ENCODE results near the gene TBC1D5.
"Not testable (repeated sequence)": the region's sequence is repeated elsewhere in the genome, so short reads cannot be mapped to it uniquely, and the experiment has no call there.

TBC1D5 gene

GRCh38 chr3:17625133-17625532 lies 117.3 kb downstream of the TBC1D5 start:
- Histone ChIP-seq H4K8ac (ENCODE audit: low read length) (no peak overlapping the region), H3K27me3 (ENCODE audit: control insufficient read depth in 1 of 2, insufficient read depth in 1 of 2, low read length in 2 of 2) (no peaks in the 10 kb centered on the region), H3K79me1 (replicated peaks; ENCODE audit: low read length, poor library complexity, severe bottlenecking) (peaks cover 10% of the 10 kb centered on the region), H3K27ac (ENCODE audit: low read length, poor library complexity, severe bottlenecking) (no peak overlapping the region), H3K14ac (ENCODE audit: low read length in 2 of 2) (no peak overlapping the region), H4K91ac (ENCODE audit: low read length) (no peak overlapping the region), H2BK12ac (ENCODE audit: low read length in 2 of 2) (no peak overlapping the region), H2BK5ac (ENCODE audit: low read depth, low read length, poor library complexity, severe bottlenecking) (no peak overlapping the region), H3K18ac (ENCODE audit: low read depth in 1 of 2, low read length in 2 of 2) (no peak overlapping the region), H2AK5ac (ENCODE audit: low read length, severe bottlenecking) (no peak overlapping the region), H3K9ac (ENCODE audit: low read length) (no peak overlapping the region), H3K9me3 (ENCODE audit: control insufficient read depth, low read length) (no peaks in the 10 kb centered on the region), H3K23ac (ENCODE audit: low read length in 2 of 2) (no peak overlapping the region), H2BK15ac (ENCODE audit: low read depth, poor library complexity, severe bottlenecking) (no peak overlapping the region), H3K4me1 (ENCODE audit: control insufficient read depth, insufficient read depth, low read depth, low read length) (no peaks in the 10 kb centered on the region), H3K36me3 (ENCODE audit: control insufficient read depth in 1 of 2, insufficient read depth in 2 of 2, low read depth in 1 of 2, low read length in 2 of 2) (peaks cover 3 to 9% of the 10 kb centered on the region in 2 experiments), H2AFZ (ENCODE audit: low read depth, low read length) (no peak overlapping the region), H2BK120ac (ENCODE audit: low read depth, low read length) (no peak overlapping the region), H3K4me3 (ENCODE audit: insufficient read depth in 1 of 2, low read depth in 1 of 2, low read length in 2 of 2) (no peak overlapping the region), H3K4me2 (ENCODE audit: low read length, poor library complexity, severe bottlenecking) (no peak overlapping the region), H3K4ac (ENCODE audit: low read depth in 1 of 2, low read length in 2 of 2) (no peak overlapping the region)
- WGBS = 100% methylated on average over 1 of the region's 2 CpGs
- no peak for DNase-seq

- H2BK12ac ChIP-seq (ENCODE audit: low read length in 2 of 2) = no peak overlapping the region
- no peaks in the 10 kb centered on the region for H3K4me1 ChIP-seq (ENCODE audit: control insufficient read depth, insufficient read depth, low read depth, low read length)
- DNase-seq = no peak
- H2BK15ac ChIP-seq (ENCODE audit: low read depth, poor library complexity, severe bottlenecking) = no peak overlapping the region
- peaks cover 7 to 13% of the 10 kb centered on the region in 2 experiments for H3K36me3 ChIP-seq (ENCODE audit: control insufficient read depth in 1 of 2, insufficient read depth in 2 of 2, low read depth in 1 of 2, low read length in 2 of 2)
- no peak overlapping the region for H4K8ac ChIP-seq (ENCODE audit: low read length)
- H3K4me2 ChIP-seq (ENCODE audit: low read length, poor library complexity, severe bottlenecking) = no peak overlapping the region
- H3K4ac ChIP-seq (ENCODE audit: low read depth in 1 of 2, low read length in 2 of 2) = no peak overlapping the region
- 95% methylated on average over 2 of the region's 2 CpGs for WGBS
- no peak overlapping the region for H2BK5ac ChIP-seq (ENCODE audit: low read depth, low read length, poor library complexity, severe bottlenecking)
- H3K9me3 ChIP-seq (ENCODE audit: control insufficient read depth, low read length) = no peaks in the 10 kb centered on the region
- no peak overlapping the region for H4K91ac ChIP-seq (ENCODE audit: low read length)
- H3K14ac ChIP-seq (ENCODE audit: low read length in 2 of 2) = no peak overlapping the region
- H3K79me1 ChIP-seq (replicated peaks; ENCODE audit: low read length, poor library complexity, severe bottlenecking) = peaks cover 7% of the 10 kb centered on the region
- H2AFZ ChIP-seq (ENCODE audit: low read depth, low read length) = no peak overlapping the region
- no peak overlapping the region for H2AK5ac ChIP-seq (ENCODE audit: low read length, severe bottlenecking)
- H3K27ac ChIP-seq (ENCODE audit: low read length, poor library complexity, severe bottlenecking) = no peak overlapping the region
- H3K18ac ChIP-seq (ENCODE audit: low read depth in 1 of 2, low read length in 2 of 2) = no peak overlapping the region
- H2BK120ac ChIP-seq (ENCODE audit: low read depth, low read length) = no peak overlapping the region
- H3K27me3 ChIP-seq (ENCODE audit: control insufficient read depth in 1 of 2, insufficient read depth in 1 of 2, low read length in 2 of 2) = no peaks in the 10 kb centered on the region
- no peak overlapping the region for H3K9ac ChIP-seq (ENCODE audit: low read length)
- no peak overlapping the region for H3K23ac ChIP-seq (ENCODE audit: low read length in 2 of 2)
- no peak overlapping the region for H3K4me3 ChIP-seq (ENCODE audit: insufficient read depth in 1 of 2, low read depth in 1 of 2, low read length in 2 of 2)
Measured at GRCh38 chr3:17623464-17623863, 119.0 kb downstream of the TBC1D5 start.

GRCh38 chr3:17619968-17620367 lies 122.5 kb downstream of the TBC1D5 start:
- Histone ChIP-seq H2AFZ (ENCODE audit: low read depth, low read length) (no peak overlapping the region), H3K4ac (ENCODE audit: low read depth in 1 of 2, low read length in 2 of 2) (no peak overlapping the region), H3K79me1 (replicated peaks; ENCODE audit: low read length, poor library complexity, severe bottlenecking) (peaks cover 1% of the 10 kb centered on the region), H3K36me3 (ENCODE audit: control insufficient read depth in 1 of 2, insufficient read depth in 2 of 2, low read depth in 1 of 2, low read length in 2 of 2) (peaks cover 10 to 16% of the 10 kb centered on the region in 2 experiments), H2AK5ac (ENCODE audit: low read length, severe bottlenecking) (no peak overlapping the region), H3K27ac (ENCODE audit: low read length, poor library complexity, severe bottlenecking) (no peak overlapping the region), H4K91ac (ENCODE audit: low read length) (no peak overlapping the region), H3K4me2 (ENCODE audit: low read length, poor library complexity, severe bottlenecking) (no peak overlapping the region), H3K9ac (ENCODE audit: low read length) (no peak overlapping the region), H2BK15ac (ENCODE audit: low read depth, poor library complexity, severe bottlenecking) (no peak overlapping the region), H3K14ac (ENCODE audit: low read length in 2 of 2) (no peak overlapping the region), H2BK5ac (ENCODE audit: low read depth, low read length, poor library complexity, severe bottlenecking) (no peak overlapping the region), H4K8ac (ENCODE audit: low read length) (no peak overlapping the region), H2BK120ac (ENCODE audit: low read depth, low read length) (no peak overlapping the region), H3K4me1 (ENCODE audit: control insufficient read depth, insufficient read depth, low read depth, low read length) (no peaks in the 10 kb centered on the region), H3K18ac (ENCODE audit: low read depth in 1 of 2, low read length in 2 of 2) (no peak overlapping the region), H3K9me3 (ENCODE audit: control insufficient read depth, low read length) (no peaks in the 10 kb centered on the region), H3K27me3 (ENCODE audit: control insufficient read depth in 1 of 2, insufficient read depth in 1 of 2, low read length in 2 of 2) (no peaks in the 10 kb centered on the region), H2BK12ac (ENCODE audit: low read length in 2 of 2) (no peak overlapping the region), H3K4me3 (ENCODE audit: insufficient read depth in 1 of 2, low read depth in 1 of 2, low read length in 2 of 2) (no peak overlapping the region), H3K23ac (ENCODE audit: low read length in 2 of 2) (no peak overlapping the region)
- 86% methylated on average over 2 of the region's 3 CpGs for WGBS
- DNase-seq = no peak

- H2AK5ac ChIP-seq (ENCODE audit: low read length, severe bottlenecking); H3K4me3 ChIP-seq (ENCODE audit: insufficient read depth in 1 of 2, low read depth in 1 of 2, low read length in 2 of 2); H2BK15ac ChIP-seq (ENCODE audit: low read depth, poor library complexity, severe bottlenecking); H3K9ac ChIP-seq (ENCODE audit: low read length); H3K18ac ChIP-seq (ENCODE audit: low read depth in 1 of 2, low read length in 2 of 2); H3K4ac ChIP-seq (ENCODE audit: low read depth in 1 of 2, low read length in 2 of 2); H3K4me2 ChIP-seq (ENCODE audit: low read length, poor library complexity, severe bottlenecking); H3K27me3 ChIP-seq (ENCODE audit: control insufficient read depth in 1 of 2, insufficient read depth in 1 of 2, low read length in 2 of 2); H3K79me1 ChIP-seq (replicated peaks; ENCODE audit: low read length, poor library complexity, severe bottlenecking); H3K27ac ChIP-seq (ENCODE audit: low read length, poor library complexity, severe bottlenecking); DNase-seq; H4K8ac ChIP-seq (ENCODE audit: low read length); H2BK5ac ChIP-seq (ENCODE audit: low read depth, low read length, poor library complexity, severe bottlenecking); H2BK12ac ChIP-seq (ENCODE audit: low read length in 2 of 2); H3K4me1 ChIP-seq (ENCODE audit: control insufficient read depth, insufficient read depth, low read depth, low read length); H3K14ac ChIP-seq (ENCODE audit: low read length in 2 of 2); H3K36me3 ChIP-seq (ENCODE audit: control insufficient read depth in 1 of 2, insufficient read depth in 2 of 2, low read depth in 1 of 2, low read length in 2 of 2); H3K23ac ChIP-seq (ENCODE audit: low read length in 2 of 2); H2AFZ ChIP-seq (ENCODE audit: low read depth, low read length); H3K9me3 ChIP-seq (ENCODE audit: control insufficient read depth, low read length); H4K91ac ChIP-seq (ENCODE audit: low read length); H2BK120ac ChIP-seq (ENCODE audit: low read depth, low read length): not testable (repeated sequence)
- WGBS = 100% methylated on average over 2 of the region's 4 CpGs
Measured at GRCh38 chr3:17613017-17613416, 129.4 kb downstream of the TBC1D5 start.

Data from mesenchymal stem cell (in vitro differentiated cells and primary cell).